ENCODE measurements around the gene NAP1L1. TPM values are rescaled to one million over a fixed set of nuclear protein-coding genes. Genes with fewer than 3 reads are reported as not detected.

NAP1L1 gene
- total and polyA plus RNA-seq, 8 donors, result 95.0 to 342 (median 232) TPM

GRCh38 chr12:76033081-76034011 lies 51.1 kb downstream of the NAP1L1 start:
- WGBS, 5 donors, result 66 to 79% (median 74%) methylated on average over 5 of the region's 5 CpGs
- intact Hi-C loops (cut with DNase I; ENCODE audit: low total_unique reads), result no loop called here

DNA sequence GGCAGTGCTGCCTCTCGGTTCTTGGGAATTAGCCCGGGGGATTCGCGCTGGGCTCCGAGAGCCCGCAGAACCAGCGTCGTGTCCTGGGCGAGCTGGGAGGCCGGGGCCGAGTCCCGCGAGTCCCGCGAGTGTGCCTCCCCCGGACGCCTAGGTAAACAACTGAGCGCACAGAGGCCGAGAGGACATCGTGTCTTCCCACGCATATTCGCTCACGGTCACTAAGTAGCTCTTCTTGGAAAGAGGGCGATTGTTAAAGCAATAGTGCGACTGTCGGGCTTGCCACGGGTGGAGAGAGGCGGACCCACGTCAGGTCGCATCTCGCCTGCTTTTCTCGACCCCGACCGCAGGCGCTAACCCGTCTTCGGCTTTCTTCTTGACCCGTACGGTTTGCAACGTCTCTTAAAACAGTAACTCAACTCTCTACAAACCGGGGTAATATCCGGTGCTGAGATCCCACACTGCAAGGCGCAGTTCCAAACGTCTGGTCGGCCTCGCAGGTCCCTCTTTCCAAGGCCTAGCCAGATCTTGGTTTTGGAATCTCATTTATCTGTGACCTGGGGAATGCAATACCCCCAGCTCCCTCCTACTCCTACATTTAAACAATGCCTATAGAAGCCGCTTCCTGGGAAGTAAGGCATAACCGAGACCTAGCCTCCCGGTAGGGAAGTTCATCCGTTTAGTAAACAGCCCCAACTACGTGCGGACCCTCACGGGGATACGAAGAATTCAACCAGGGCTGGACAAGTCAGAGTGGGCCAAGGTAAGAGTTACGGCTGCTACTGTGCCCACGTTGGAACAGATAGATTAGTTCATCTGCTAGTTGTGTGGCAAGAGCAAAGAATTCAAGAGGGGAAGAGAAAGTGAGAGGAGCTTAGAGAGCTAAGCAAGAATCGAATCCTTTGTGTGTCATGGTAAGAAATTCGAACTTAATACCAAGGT lies 52.2 kb downstream of the NAP1L1 start:
- Histone ChIP-seq H3K4me1 (peaks cover 0 to 51% (median 31%) of the 10 kb centered on the region in 4 donors), H3K4me3 (peak overlapping the region; percentile 69 to 83 (median 79)), H3K27ac (peak overlapping the region; percentile 86 to 98 (median 95)), H3K27me3 (no peaks in the 10 kb centered on the region), H3K9me3 (no peaks in the 10 kb centered on the region), H3K36me3 (no peaks in the 10 kb centered on the region)
- intact Hi-C loops (cut with DNase I; ENCODE audit: low total_unique reads), result no loop called here
- 4 to 14% (median 11%) methylated on average over 43 to 58 of the region's 58 CpGs for WGBS, 5 donors
- TF ChIP-seq POLR2A (IDR thresholded peaks at IDR 0.05), result no peak
- TF ChIP-seq POLR2AphosphoS5 (IDR thresholded peaks at IDR 0.05), result peak in 1 of 3 donors; percentile 2
- no peak for TF ChIP-seq EP300 (IDR thresholded peaks at IDR 0.05)
- peak; percentile 49 to 81 for DNase-seq

More at GRCh38 chr12:76033081-76034011, 51.1 kb downstream of the NAP1L1 start:
- no peak for DNase-seq
- H3K27me3 ChIP-seq, result no peaks in the 10 kb centered on the region
- TF ChIP-seq CTCF (IDR thresholded peaks at IDR 0.05), result no peak
- TF ChIP-seq POLR2AphosphoS5 (IDR thresholded peaks at IDR 0.05), result no peak
- no peak for TF ChIP-seq EP300 (IDR thresholded peaks at IDR 0.05)
- TF ChIP-seq POLR2A (IDR thresholded peaks at IDR 0.05), result no peak
- H3K9me3 ChIP-seq, result no peaks in the 10 kb centered on the region
- H3K4me3 ChIP-seq, result peak overlapping the region; percentile 69 to 83 (median 79)
- no peaks in the 10 kb centered on the region for H3K36me3 ChIP-seq
- H3K27ac ChIP-seq, result peak overlapping the region; percentile 86 to 98 (median 95)
- peaks cover 0 to 54% (median 33%) of the 10 kb centered on the region in 4 donors for H3K4me1 ChIP-seq

DNA sequence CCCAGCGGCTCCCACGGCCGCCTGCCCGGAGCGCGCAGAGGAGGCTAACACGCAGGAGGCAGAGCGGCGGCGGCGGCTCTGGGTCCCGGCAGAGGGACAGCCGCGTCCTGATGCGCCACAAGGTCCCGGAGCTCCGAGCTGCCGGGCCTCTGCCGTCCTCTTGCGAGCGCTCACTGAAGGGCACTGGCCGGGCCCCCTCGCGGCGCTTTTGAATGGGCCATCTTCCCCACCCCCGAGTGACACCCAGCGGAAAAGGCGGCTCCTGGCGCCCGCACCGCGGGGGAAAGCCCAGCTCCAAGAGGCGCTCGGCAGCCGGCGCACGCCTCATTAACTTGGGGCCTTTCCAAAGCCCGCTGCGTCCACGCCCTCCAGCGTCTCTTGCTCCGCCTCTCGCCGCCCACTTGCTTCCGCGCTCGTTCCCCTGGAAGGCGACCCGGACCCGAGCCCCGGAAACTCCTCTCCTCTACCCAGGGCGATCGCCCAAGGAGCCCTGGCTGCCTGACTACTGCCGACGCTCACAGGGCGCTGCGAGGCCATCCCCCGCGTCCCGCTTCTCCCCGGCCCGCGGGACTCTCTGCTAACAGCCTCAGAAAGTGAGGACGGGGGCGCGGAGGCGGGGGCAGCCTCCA lies 53.0 kb downstream of the NAP1L1 start, which contains the start of gene PHLDA1:
PHLDA1 (minus strand) TSS at position 363 of the 629 bp plus-strand sequence.
- 0 to 1% (median 1%) methylated on average over 4 to 67 of the region's 67 CpGs for WGBS, 5 donors
- no peaks in the 10 kb centered on the region for H3K36me3 ChIP-seq
- peaks cover 0 to 51% (median 27%) of the 10 kb centered on the region in 4 donors for H3K4me1 ChIP-seq
- TF ChIP-seq EP300 (IDR thresholded peaks at IDR 0.05) (no peak), POLR2AphosphoS5 (IDR thresholded peaks at IDR 0.05) (peak in 2 of 3 donors; percentile 87), POLR2A (IDR thresholded peaks at IDR 0.05) (peak in 2 of 4 donors; percentile 40 to 53), CTCF (IDR thresholded peaks at IDR 0.05) (peak in 5 of 7 experiments; percentile 34 to 74 (median 61))
- intact Hi-C loops (cut with DNase I; ENCODE audit: low total_unique reads), result no loop called here
- H3K27me3 ChIP-seq, result no peaks in the 10 kb centered on the region
- peak within 1 kb of the TSS; percentile 86 to 98 (median 95) for H3K27ac ChIP-seq
- no peaks in the 10 kb centered on the region for H3K9me3 ChIP-seq
- peak within 1 kb of the TSS; percentile 69 to 83 (median 79) for H3K4me3 ChIP-seq
- DNase-seq, result peak; percentile 94 to 98

GRCh38 chr12:76031081-76031413 lies 53.4 kb downstream of the NAP1L1 start:
- TF ChIP-seq POLR2AphosphoS5 (IDR thresholded peaks at IDR 0.05) (no peak), EP300 (IDR thresholded peaks at IDR 0.05) (no peak), POLR2A (IDR thresholded peaks at IDR 0.05) (no peak), CTCF (IDR thresholded peaks at IDR 0.05) (no peak)
- no peaks in the 10 kb centered on the region for H3K27me3 ChIP-seq
- intact Hi-C loops (cut with DNase I; ENCODE audit: low total_unique reads), result no loop called here
- peak overlapping the region; percentile 69 to 83 (median 79) for H3K4me3 ChIP-seq
- H3K9me3 ChIP-seq, result no peaks in the 10 kb centered on the region
- no peaks in the 10 kb centered on the region for H3K36me3 ChIP-seq
- WGBS, 5 donors, result 0 to 1% (median 0%) methylated on average over 10 to 26 of the region's 26 CpGs
- H3K4me1 ChIP-seq, result peaks cover 0 to 55% (median 27%) of the 10 kb centered on the region in 4 donors
- DNase-seq, result no peak
- H3K27ac ChIP-seq, result peak overlapping the region; percentile 86 to 98 (median 95)
